Activated B cell treated with CpG ODN at 0.5 μM for 24 hours (primary cell): ENCODE results near the gene ZNF428. TPM values are rescaled to one million over a fixed set of nuclear protein-coding genes. Genes with fewer than 3 reads are reported as not detected.

ENCODE experiments used
- ATAC-seq: fragments of 200-7000 bp; cut with Tn5 transposase; one replicate; pipeline ENCODE4 v1.10.0; 2021; ENCODE audit warnings: low read depth, mild to moderate bottlenecking, moderate library complexity
- CTCF ChIA-PET: fragments of 350-600 bp; sonication (Branson Sonifier 250); formaldehyde crosslinking; loops from one replicate; lab custom pipeline; 2021; ENCODE audit warnings: antibody characterized with exemption; lab: Charles Lee
- POLR2A ChIA-PET: fragments of 350-600 bp; sonication (Branson Sonifier 250); formaldehyde crosslinking; loops from one replicate; lab custom pipeline; 2021; ENCODE audit warnings: antibody characterized with exemption; lab: Charles Lee
- DNase-seq: peaks from one replicate; pipeline ENCODE4 v3.0.0; 2022
- H3K27ac Mint-ChIP-seq: one replicate; pipeline ENCODE4 v1.8.0; 2020; ENCODE audit warnings: mixed read lengths
- H3K27me3 Mint-ChIP-seq: one replicate; pipeline ENCODE4 v1.8.0; 2021; ENCODE audit warnings: mixed read lengths
- H3K36me3 Mint-ChIP-seq: one replicate; pipeline ENCODE4 v1.8.0; 2021; ENCODE audit warnings: low read depth, mixed read lengths
- H3K4me1 Mint-ChIP-seq: one replicate; pipeline ENCODE4 v1.8.0; 2021; ENCODE audit warnings: mixed read lengths
- H3K4me3 Mint-ChIP-seq: one replicate; pipeline ENCODE4 v1.8.0; 2020; ENCODE audit warnings: mild to moderate bottlenecking, mixed read lengths
- H3K9me3 Mint-ChIP-seq: one replicate; pipeline ENCODE4 v1.8.0; 2020; ENCODE audit warnings: mixed read lengths
- intact Hi-C: fragments of 100-400 bp; cut with micrococcal nuclease; formaldehyde crosslinking; loops from one replicate; pipeline ENCODE4 v1.15.1; 2024
- total RNA-seq: library from RNA; stranded (reverse); gene quantifications from 2 replicates; pipeline ENCODE4 v1.2.3, GENCODE V29; 2022
- TF ChIP-seq, protein P1 (sequence below): fragments of 200-600 bp; IDR thresholded peaks from one replicate; pipeline ENCODE4 v1.8.0; 2022; ENCODE audit warnings: antibody characterized with exemption, mild to moderate bottlenecking

The ZNF428 gene
- total RNA-seq, 1 donor from 2014 or later, result 26.2 TPM

DNA sequence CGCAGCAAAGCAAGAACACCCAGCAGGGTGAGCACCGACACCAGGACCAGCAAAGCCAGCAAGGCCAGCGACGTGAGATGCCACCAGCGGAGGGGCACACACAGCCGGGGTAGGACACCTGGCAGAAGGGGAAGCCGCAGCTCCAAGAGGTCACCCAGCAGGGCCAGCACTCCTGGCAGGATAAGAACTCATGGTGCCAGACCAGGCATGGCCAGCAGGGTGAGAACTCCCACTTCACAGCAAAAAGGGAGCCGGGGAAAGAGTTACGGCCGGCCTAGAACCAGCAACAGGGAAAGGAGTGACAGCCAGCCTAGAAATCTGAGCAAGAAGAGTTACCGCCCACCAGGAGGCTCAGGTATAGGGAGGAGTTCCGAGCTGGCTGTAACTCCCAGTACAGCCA is 7.1 kb downstream of the ZNF428 start:
- H3K4me1 Mint-ChIP-seq, result peaks cover 4% of the 10 kb centered on the region
- H3K9me3 Mint-ChIP-seq, result no peaks in the 10 kb centered on the region
- TF ChIP-seq, protein P1, sequence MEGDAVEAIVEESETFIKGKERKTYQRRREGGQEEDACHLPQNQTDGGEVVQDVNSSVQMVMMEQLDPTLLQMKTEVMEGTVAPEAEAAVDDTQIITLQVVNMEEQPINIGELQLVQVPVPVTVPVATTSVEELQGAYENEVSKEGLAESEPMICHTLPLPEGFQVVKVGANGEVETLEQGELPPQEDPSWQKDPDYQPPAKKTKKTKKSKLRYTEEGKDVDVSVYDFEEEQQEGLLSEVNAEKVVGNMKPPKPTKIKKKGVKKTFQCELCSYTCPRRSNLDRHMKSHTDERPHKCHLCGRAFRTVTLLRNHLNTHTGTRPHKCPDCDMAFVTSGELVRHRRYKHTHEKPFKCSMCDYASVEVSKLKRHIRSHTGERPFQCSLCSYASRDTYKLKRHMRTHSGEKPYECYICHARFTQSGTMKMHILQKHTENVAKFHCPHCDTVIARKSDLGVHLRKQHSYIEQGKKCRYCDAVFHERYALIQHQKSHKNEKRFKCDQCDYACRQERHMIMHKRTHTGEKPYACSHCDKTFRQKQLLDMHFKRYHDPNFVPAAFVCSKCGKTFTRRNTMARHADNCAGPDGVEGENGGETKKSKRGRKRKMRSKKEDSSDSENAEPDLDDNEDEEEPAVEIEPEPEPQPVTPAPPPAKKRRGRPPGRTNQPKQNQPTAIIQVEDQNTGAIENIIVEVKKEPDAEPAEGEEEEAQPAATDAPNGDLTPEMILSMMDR, result no peak
- no peak overlapping the region for H3K4me3 Mint-ChIP-seq
- peaks cover 34% of the 10 kb centered on the region for H3K36me3 Mint-ChIP-seq
- H3K27ac Mint-ChIP-seq, result no peak overlapping the region
- CTCF ChIA-PET, result no interaction called here
- ATAC-seq (no peak), DNase-seq (no peak)
- POLR2A ChIA-PET, result no interaction called here
- intact Hi-C loops, result no loop called here
- H3K27me3 Mint-ChIP-seq, result no peaks in the 10 kb centered on the region

DNA sequence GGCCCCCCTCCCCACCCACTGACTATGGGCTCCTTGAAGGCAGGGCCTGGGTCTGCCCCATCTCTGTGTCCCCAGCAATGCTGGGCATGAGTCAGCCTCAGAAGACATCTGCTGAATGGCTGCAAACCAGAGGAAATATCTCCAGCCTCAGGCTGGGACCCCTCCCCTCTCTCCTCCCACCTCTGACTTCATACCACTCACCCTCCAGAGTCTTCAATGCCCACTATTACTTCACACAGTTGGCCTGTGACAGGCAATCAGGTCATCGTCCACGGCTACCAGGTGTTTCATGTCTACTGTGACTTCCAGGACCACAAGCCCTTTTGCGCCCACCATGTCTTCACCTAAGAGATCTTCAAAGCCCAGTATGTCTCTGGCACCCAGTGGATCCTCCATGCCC is 7.6 kb downstream of the ZNF428 start, which contains the start of gene SRRM5:
TSS of gene SRRM5 (plus strand) at position 301 of the 400 bp plus-strand sequence. CDS start at position 335, 34 bp downstream.
- peaks cover 4% of the 10 kb centered on the region for H3K4me1 Mint-ChIP-seq
- ChIA-PET POLR2A (no interaction called here), CTCF (no interaction called here)
- TF ChIP-seq, protein P1, result no peak
- intact Hi-C loops, result no loop called here
- peaks cover 39% of the 10 kb centered on the region for H3K36me3 Mint-ChIP-seq
- H3K9me3 Mint-ChIP-seq, result no peaks in the 10 kb centered on the region
- DNase-seq (no peak), ATAC-seq (no peak)
- H3K4me3 Mint-ChIP-seq, result no peak within 1 kb of the TSS
- no peak within 1 kb of the TSS for H3K27ac Mint-ChIP-seq
- H3K27me3 Mint-ChIP-seq, result no peaks in the 10 kb centered on the region

DNA sequence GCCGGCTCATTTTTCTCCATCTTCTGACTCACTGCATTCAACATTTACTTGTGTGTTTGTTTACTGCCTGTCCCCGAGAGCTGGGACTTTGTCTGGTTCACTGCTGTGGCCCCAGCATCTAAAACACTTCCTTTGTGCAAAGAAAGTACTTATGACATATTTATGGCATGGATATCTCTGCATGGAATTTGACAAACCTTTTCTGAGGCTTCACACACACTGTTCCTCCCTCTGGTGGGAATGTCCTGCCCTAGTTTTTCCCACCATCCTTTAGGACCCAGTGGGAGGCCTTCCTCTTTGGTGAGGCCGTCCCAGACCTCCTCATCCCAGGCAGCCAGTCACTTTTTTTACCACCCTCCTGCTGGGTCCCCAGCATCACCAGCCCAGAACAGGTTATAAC is 8.9 kb downstream of the ZNF428 start:
- no peaks in the 10 kb centered on the region for H3K27me3 Mint-ChIP-seq
- CTCF ChIA-PET, result no interaction called here
- peaks cover 43% of the 10 kb centered on the region for H3K36me3 Mint-ChIP-seq
- no peak overlapping the region for H3K4me3 Mint-ChIP-seq
- no peak overlapping the region for H3K27ac Mint-ChIP-seq
- H3K9me3 Mint-ChIP-seq, result no peaks in the 10 kb centered on the region
- intact Hi-C loops, result no loop called here
- ATAC-seq (no peak), DNase-seq (no peak)
- POLR2A ChIA-PET, result no interaction called here
- TF ChIP-seq, protein P1, result no peak
- H3K4me1 Mint-ChIP-seq, result peaks cover 7% of the 10 kb centered on the region

DNA sequence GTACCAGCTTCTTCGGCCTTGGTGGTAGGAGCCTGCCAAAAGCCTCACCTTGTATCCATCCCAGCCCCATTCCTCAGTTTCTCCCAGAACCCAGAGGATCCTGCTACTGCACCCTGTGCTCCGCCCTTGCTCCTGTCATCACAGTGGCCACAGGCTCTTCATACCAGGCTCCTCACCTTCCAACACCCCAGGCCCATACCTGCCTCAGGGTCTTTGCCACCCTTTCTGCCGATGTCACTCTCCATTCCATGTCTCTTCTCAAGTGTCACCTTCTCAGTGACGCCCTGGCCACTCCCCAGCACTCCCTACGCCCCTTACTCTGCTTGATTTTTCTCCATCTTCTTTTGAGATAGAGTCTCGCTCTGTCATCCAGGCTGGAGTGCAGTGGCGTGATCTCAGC is 9.6 kb downstream of the ZNF428 start:
- ChIA-PET POLR2A (no interaction called here), CTCF (no interaction called here)
- no peak for ATAC-seq
- peaks cover 43% of the 10 kb centered on the region for H3K36me3 Mint-ChIP-seq
- H3K27ac Mint-ChIP-seq, result no peak overlapping the region
- intact Hi-C loops, result no loop called here
- peaks cover 11% of the 10 kb centered on the region for H3K4me1 Mint-ChIP-seq
- H3K4me3 Mint-ChIP-seq, result no peak overlapping the region
- H3K9me3 Mint-ChIP-seq, result no peaks in the 10 kb centered on the region
- no peak for DNase-seq
- TF ChIP-seq, protein P1, result no peak
- no peaks in the 10 kb centered on the region for H3K27me3 Mint-ChIP-seq

DNA sequence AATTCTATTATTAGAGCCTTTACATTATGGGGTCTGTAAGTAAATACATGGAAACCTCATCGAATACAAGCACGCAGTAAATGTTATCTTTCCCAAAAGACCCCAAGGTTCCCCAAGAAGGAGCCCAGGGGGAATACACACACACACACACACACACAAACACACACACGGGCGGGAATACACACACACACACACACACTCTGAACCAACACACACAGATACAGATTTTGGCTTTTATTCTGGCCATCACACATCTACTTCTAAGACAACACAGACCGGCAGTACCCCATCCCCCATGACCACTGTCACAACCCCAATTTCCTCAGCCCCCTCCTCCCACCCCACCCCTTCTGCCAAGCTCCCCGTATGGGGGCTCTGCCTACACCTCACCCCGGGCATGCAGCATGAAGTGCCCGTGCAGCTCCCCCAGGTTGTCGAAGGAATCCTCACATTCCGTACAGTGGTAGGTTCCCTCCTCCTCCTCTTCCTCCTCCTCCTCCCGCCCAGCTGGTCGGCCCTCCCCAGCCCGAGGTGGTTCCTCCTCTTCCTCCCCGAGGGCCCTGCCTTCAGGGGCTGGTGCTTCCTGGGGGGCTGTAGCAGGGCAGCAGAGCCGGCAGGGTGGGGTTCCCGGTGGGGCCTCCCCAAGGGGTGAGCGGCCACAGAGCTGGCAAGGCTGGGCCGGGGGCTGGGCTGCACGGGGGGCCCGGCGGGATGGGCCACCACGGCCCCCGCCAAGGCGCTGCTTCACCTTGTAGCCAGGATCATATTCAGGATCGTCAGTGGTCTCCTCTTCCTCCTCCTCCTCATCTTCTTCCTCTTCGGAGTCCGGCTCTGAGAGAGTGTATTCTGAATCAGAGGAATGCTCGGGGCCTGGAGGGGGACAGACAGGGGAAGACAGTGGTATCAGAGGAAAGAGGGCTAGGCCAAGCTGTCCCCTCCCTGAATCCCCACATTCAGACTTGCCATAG is 11.9 kb downstream of the ZNF428 start:
- CTCF ChIA-PET, result no interaction called here
- intact Hi-C loops, result no loop called here
- Mint-ChIP-seq H3K36me3 (peaks cover 29% of the 10 kb centered on the region), H3K9me3 (no peaks in the 10 kb centered on the region), H3K27me3 (no peaks in the 10 kb centered on the region), H3K27ac (no peak overlapping the region), H3K4me3 (no peak overlapping the region), H3K4me1 (peaks cover 24% of the 10 kb centered on the region)
- TF ChIP-seq, protein P1, result no peak
- ATAC-seq, result no peak
- DNase-seq, result no peak
- POLR2A ChIA-PET, result interaction anchor here (0.7 to 1.5 kb wide), 2 partner anchors 13 to 75 kb away, joined by 3 to 7 read pairs; no protein-coding TSS in a partner anchor
